ENCODE data around the gene CTTN.

DNA sequence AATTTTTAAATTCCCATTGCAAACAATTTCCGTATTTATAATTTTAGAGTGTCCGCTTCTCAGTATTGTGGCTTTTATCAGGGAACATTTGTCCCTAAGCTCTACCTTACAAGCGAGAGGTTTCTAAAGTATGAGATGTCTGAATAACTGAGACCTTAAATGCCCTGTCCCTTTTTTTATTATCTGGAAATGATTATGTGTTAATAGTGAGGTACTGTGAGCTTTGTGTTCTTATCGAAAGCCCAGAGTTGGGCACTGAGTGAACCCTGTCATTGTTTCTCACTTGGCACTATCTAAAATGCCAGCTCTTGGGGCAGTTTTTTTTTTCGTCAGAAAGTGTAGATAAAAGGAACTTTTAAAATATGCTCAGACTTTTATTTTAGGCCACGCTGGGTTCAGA, 9.5 kb downstream of the CTTN start:
- TF ChIP-seq, protein P1, sequence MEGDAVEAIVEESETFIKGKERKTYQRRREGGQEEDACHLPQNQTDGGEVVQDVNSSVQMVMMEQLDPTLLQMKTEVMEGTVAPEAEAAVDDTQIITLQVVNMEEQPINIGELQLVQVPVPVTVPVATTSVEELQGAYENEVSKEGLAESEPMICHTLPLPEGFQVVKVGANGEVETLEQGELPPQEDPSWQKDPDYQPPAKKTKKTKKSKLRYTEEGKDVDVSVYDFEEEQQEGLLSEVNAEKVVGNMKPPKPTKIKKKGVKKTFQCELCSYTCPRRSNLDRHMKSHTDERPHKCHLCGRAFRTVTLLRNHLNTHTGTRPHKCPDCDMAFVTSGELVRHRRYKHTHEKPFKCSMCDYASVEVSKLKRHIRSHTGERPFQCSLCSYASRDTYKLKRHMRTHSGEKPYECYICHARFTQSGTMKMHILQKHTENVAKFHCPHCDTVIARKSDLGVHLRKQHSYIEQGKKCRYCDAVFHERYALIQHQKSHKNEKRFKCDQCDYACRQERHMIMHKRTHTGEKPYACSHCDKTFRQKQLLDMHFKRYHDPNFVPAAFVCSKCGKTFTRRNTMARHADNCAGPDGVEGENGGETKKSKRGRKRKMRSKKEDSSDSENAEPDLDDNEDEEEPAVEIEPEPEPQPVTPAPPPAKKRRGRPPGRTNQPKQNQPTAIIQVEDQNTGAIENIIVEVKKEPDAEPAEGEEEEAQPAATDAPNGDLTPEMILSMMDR (IDR thresholded peaks at IDR 0.05) = no peak
- TF ChIP-seq POLR2AphosphoS5 (IDR thresholded peaks at IDR 0.05; ENCODE audit: insufficient read depth in 1 of 2, low read depth in 1 of 2) = no peak
